Adrenal gland (tissue), 12 donors: ENCODE results near the gene CDK17. TPM values are rescaled to one million over a fixed set of nuclear protein-coding genes. Genes with fewer than 3 reads are reported as not detected.

Experiments
- DNase-seq, 7 donors: peaks; one replicate each; pipeline ENCODE4 v3.0.0-alpha.2; 2019 to 2020
- H3K27ac ChIP-seq, 5 donors: fragments of 200-600 bp; sonication (generic) in 4 of 5; 1 replicate in 3 of 5; 2 replicates in 2 of 5; pipeline versions ENCODE4 v1.5.1 to v1.8.0; 2016 to 2020; ENCODE audit warnings: mild to moderate bottlenecking in 1 of 5
- H3K27me3 ChIP-seq: fragments of 200-600 bp; 2 replicates; pipeline ENCODE4 v1.8.0; 2021
- H3K36me3 ChIP-seq, 2 donors: fragments of 200-600 bp; replicated peaks in 1 of 2; 1 replicate in 1 of 2; 2 replicates in 1 of 2; pipeline versions ENCODE4 v1.5.1 to v1.8.0; 2018 to 2022
- H3K4me1 ChIP-seq, 2 donors: fragments of 200-600 bp; replicated peaks in 1 of 2; 1 replicate in 1 of 2; 2 replicates in 1 of 2; pipeline versions ENCODE4 v1.5.1 to v1.8.0; 2018 to 2021
- H3K4me3 ChIP-seq, 4 donors: fragments of 200-600 bp; sonication (generic) in 3 of 4; one replicate each; pipeline ENCODE4 v1.5.1; 2016 to 2018
- H3K9me3 ChIP-seq, 3 donors: fragments of 200-600 bp; sonication (generic) in 1 of 3; replicated peaks in 1 of 3; 1 replicate in 2 of 3; 2 replicates in 1 of 3; pipeline versions ENCODE4 v1.5.1 to v1.8.0; 2016 to 2021
- POLR2A ChIP-seq, 2 donors: fragments of 450-650 bp; IDR thresholded peaks; one replicate each; pipeline ENCODE4 v1.6.1; 2017; ENCODE audit warnings: antibody characterized with exemption in 2 of 2, mild to moderate bottlenecking in 2 of 2, moderate library complexity in 1 of 2
- WGBS, 4 donors: extraction: QIAGEN DNeasy Blood & Tissue Kit in 2 of 4; methylation state at CpG; one replicate each; pipeline versions ENCODE4 v1.1.5 to v1.1.7; 2013 to 2017; 5-methylcytosine and 5-hydroxymethylcytosine counted together
- intact Hi-C, 2 donors: fragments of 100-400 bp; cut with DNase I; formaldehyde crosslinking; loops; one replicate each; pipeline versions ENCODE4 v1.14.1 to v1.15.0; 2022 to 2023
- polyA plus RNA-seq, 3 donors: library from polyadenylated mRNA; stranded (reverse); fragments of 200-250 nt in 2 of 3; fragments of 350-450 nt in 1 of 3; fragmentation: Illumina TruSeq in 1 of 3; extraction: RNeasy Lipid Tissue Mini Kit (QIAGEN cat#74804) in 1 of 3; gene quantifications; one replicate each; pipeline ENCODE4 v1.2.3, GENCODE V29; 2013 to 2014
- total RNA-seq, 9 donors: library from RNA; depleted of rRNA in 4 of 9; stranded (reverse); fragments of >200 nt in 4 of 9; fragments of 120-200 nt in 1 of 9; fragmentation: NEBNext Ultra II Directional in 1 of 9; extraction: Animal tissue kit (Norgen Biotek cat#: 25700) in 1 of 9; gene quantifications; one replicate each; pipeline versions ENCODE4 v1.1.0 to v1.2.4, GENCODE V29; 2013 to 2023
- TF ChIP-seq, protein P1 (sequence below), 6 experiments: fragments of 450-650 bp in 4 of 6; fragments of 200-600 bp in 2 of 6; sonication (generic) in 1 of 6; IDR thresholded peaks; 1 replicate in 5 of 6; 2 replicates in 1 of 6; pipeline versions ENCODE4 v1.5.1 to v1.8.0; 2016 to 2021; ENCODE audit warnings: antibody characterized with exemption in 6 of 6, mild to moderate bottlenecking in 2 of 6, moderate library complexity in 1 of 6
- donor health status: healthy with polysubstance abuse.
- donor health status: Bipolar disorder and iron deficiency.
- donor health status: DM: yes; HTN: yes; CAD: no.
- donor health status: DM: no; HTN: no; CAD: no.
- donor health status: DM: no; HTN: no; CAD: no.
- donor health status: DM: yes; HTN: yes; CAD: no.

Gene CDK17
- total and polyA plus RNA-seq, 12 donors = 8.0 to 52.6 (median 21.1) TPM

DNA sequence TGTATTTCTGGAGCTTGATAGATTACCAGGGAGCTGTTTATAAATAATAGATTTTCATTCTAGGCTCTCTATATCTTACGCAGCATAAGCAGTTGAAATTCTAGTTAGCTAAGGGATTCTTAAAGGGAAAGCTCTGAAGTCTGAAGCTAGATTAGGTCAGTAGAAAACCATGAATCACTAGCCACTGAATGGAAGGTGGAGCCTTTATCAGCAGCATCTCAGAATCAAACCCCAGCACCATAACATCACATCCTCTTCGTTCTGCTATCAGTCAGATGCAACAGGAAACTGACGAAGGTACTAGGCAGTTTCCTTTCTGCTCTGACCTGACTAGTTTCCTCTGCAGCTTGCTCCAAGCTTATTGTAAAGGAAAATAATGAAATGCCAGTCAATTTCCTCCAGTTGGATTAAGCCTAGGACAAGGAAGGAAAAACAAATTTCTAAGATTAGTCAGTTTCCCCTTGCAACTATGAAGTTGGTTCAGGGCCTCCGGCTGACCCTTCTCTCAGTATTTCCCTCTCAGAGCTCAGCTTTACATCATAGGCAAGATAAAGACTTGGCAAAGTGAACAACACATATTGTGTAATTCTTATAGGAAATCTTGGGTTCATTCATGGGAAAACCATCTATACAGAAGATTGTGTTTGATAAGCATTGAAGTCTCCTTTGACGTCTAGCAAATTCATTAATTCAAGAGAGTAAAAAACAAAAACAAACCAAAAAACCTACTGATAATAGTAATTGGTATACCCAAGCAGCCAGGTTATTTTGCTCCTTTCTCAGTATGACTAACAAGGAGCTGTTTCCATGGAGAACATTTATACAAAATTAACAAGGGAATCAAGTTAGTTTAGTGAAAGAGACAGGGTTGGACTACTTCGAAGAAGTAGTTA lies 45.7 kb upstream of the CDK17 start:
- peak in 2 of 7 donors; percentile 19 to 53 for DNase-seq
- H3K4me1 ChIP-seq = no peaks in the 10 kb centered on the region
- intact Hi-C loops = no loop called here
- H3K27ac ChIP-seq = peak overlapping the region in 2 of 5 donors; percentile 35 to 52
- no peaks in the 10 kb centered on the region for H3K36me3 ChIP-seq
- no peaks in the 10 kb centered on the region for H3K9me3 ChIP-seq
- H3K4me3 ChIP-seq = no peak overlapping the region
- H3K27me3 ChIP-seq = no peaks in the 10 kb centered on the region
- TF ChIP-seq, protein P1, sequence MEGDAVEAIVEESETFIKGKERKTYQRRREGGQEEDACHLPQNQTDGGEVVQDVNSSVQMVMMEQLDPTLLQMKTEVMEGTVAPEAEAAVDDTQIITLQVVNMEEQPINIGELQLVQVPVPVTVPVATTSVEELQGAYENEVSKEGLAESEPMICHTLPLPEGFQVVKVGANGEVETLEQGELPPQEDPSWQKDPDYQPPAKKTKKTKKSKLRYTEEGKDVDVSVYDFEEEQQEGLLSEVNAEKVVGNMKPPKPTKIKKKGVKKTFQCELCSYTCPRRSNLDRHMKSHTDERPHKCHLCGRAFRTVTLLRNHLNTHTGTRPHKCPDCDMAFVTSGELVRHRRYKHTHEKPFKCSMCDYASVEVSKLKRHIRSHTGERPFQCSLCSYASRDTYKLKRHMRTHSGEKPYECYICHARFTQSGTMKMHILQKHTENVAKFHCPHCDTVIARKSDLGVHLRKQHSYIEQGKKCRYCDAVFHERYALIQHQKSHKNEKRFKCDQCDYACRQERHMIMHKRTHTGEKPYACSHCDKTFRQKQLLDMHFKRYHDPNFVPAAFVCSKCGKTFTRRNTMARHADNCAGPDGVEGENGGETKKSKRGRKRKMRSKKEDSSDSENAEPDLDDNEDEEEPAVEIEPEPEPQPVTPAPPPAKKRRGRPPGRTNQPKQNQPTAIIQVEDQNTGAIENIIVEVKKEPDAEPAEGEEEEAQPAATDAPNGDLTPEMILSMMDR (IDR thresholded peaks at IDR 0.05) = no peak
- TF ChIP-seq POLR2A (IDR thresholded peaks at IDR 0.05) = no peak
- 57 to 58% (median 58%) methylated on average over 6 of the region's 6 CpGs for WGBS, 4 donors

DNA sequence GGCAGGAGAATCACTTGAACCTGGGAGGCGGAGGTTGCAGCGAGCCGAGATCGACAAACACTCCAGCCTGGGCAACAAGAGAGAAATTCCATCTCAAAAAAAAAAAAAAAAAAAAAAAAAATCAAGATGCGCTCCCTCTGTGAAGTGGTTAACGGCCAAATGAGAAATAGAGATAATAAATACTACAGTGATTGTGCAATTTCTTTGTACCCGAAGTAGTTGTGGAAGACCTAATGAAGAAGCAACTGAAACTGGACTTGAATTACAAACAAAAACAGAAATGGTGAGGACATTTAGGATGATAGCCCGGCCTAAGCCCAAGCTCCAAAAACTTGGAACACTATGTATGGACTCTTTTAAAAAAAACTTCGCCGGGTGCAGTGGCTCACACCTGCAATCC lies 44.2 kb upstream of the CDK17 start:
- WGBS, 4 donors = 91 to 93% (median 92%) methylated on average over 10 of the region's 10 CpGs
- Histone ChIP-seq H3K27ac (no peak overlapping the region), H3K4me3 (no peak overlapping the region), H3K36me3 (no peaks in the 10 kb centered on the region), H3K9me3 (no peaks in the 10 kb centered on the region), H3K4me1 (no peaks in the 10 kb centered on the region), H3K27me3 (no peaks in the 10 kb centered on the region)
- TF ChIP-seq POLR2A (IDR thresholded peaks at IDR 0.05) = no peak
- TF ChIP-seq, protein P1 (IDR thresholded peaks at IDR 0.05) = no peak
- no peak for DNase-seq
- intact Hi-C loops = no loop called here

DNA sequence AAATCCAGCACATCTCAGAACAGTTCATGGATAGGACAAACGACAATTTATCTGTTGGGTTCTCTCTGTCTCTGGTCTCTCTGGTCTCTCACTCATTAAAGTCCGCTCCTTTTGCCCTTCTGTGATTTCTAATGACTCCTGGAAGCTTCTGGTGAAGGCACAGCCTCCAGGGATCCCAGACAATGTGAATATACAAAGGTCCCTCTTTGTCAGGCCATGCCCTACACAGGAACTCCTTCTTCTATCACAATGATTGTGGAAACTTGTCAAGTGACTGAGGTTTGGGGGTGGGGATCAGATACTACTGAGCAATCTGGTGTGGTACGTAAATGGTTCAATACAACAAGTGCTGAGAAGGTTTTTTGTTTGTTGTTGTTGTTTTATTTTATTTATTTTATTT lies 42.7 kb upstream of the CDK17 start:
- TF ChIP-seq, protein P1 (IDR thresholded peaks at IDR 0.05) = no peak
- TF ChIP-seq POLR2A (IDR thresholded peaks at IDR 0.05) = no peak
- Histone ChIP-seq H3K4me1 (no peaks in the 10 kb centered on the region), H3K9me3 (no peaks in the 10 kb centered on the region), H3K27ac (no peak overlapping the region), H3K36me3 (no peaks in the 10 kb centered on the region), H3K4me3 (no peak overlapping the region), H3K27me3 (no peaks in the 10 kb centered on the region)
- WGBS, 4 donors = 77 to 82% (median 82%) methylated on average over 3 of the region's 3 CpGs
- intact Hi-C loops = no loop called here
- DNase-seq = no peak

DNA sequence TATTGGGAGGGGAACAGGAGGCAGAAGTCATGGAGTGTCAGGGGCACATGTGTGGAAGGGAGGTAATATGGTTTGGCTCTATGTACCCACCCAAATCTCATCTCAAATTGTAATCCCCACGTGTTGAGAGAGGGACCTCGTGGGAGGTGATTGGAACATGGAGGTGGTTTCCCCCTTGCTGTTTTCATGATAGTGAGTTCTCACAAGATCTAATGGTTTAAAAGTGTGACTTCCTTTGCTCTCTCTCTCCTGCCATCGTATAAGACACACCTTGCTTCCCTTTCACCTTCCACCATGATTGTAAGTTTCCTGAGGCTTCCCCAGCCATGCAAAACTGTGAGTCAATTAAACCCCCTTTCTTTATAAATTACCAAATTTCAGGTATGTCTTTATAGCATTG lies 41.6 kb upstream of the CDK17 start:
- no peaks in the 10 kb centered on the region for H3K9me3 ChIP-seq
- no peak for DNase-seq
- intact Hi-C loops = no loop called here

More for the DNA sequence above, 41.6 kb upstream of the CDK17 start:
- 55 to 63% (median 61%) methylated on average over 3 of the region's 3 CpGs for WGBS, 4 donors
- no peaks in the 10 kb centered on the region for H3K27me3 ChIP-seq
- TF ChIP-seq, protein P1 (IDR thresholded peaks at IDR 0.05) = no peak
- TF ChIP-seq POLR2A (IDR thresholded peaks at IDR 0.05) = no peak
- H3K27ac ChIP-seq = no peak overlapping the region
- H3K4me1 ChIP-seq = no peaks in the 10 kb centered on the region
- no peak overlapping the region for H3K4me3 ChIP-seq
- no peaks in the 10 kb centered on the region for H3K36me3 ChIP-seq
